H1 (cell line): ENCODE results near the gene KIZ.

ENCODE experiments used
- EP300 ChIP-seq, 2 experiments: IDR thresholded peaks; 1 replicate in 1 of 2; 2 replicates in 1 of 2; pipeline ENCODE4 v1.6.1; 2011 to 2012; ENCODE audit warnings: low read depth in 2 of 2, low read length in 2 of 2, mild to moderate bottlenecking in 2 of 2, borderline replicate concordance in 1 of 2, inconsistent platforms in 1 of 2, moderate library complexity in 1 of 2
- EZH2 ChIP-seq: fragments of 200-600 bp; sonication (generic); IDR thresholded peaks from 2 replicates; pipeline ENCODE4 v1.7.1; 2012; ENCODE audit warnings: low read depth, mild to moderate bottlenecking, moderate library complexity, low read length, inconsistent platforms; ENCODE audit not compliant: severe bottlenecking
- HDAC2 ChIP-seq, 2 experiments: fragments of 300-600 bp in 1 of 2; sonication (generic) in 1 of 2; IDR thresholded peaks; 2 replicates each; pipeline ENCODE4 v1.6.1; 2011 to 2012; ENCODE audit warnings: low read depth in 2 of 2, low read length in 2 of 2, mild to moderate bottlenecking in 2 of 2, moderate library complexity in 2 of 2, borderline replicate concordance in 1 of 2, inconsistent platforms in 1 of 2
- JUND ChIP-seq: IDR thresholded peaks from 2 replicates; pipeline ENCODE4 v1.6.1; 2011; ENCODE audit warnings: mild to moderate bottlenecking, improper control_type of control experiment, low read length
- KDM5A ChIP-seq: fragments of 200-600 bp; IDR thresholded peaks from 2 replicates; pipeline ENCODE4 v1.7.1; 2012; ENCODE audit warnings: mild to moderate bottlenecking, low read length, inconsistent platforms, mixed read lengths
- POLR2A ChIP-seq, 2 experiments: IDR thresholded peaks; 1 replicate in 1 of 2; 2 replicates in 1 of 2; pipeline ENCODE4 v1.6.1; 2011; ENCODE audit warnings: low read depth in 2 of 2, low read length in 2 of 2, mild to moderate bottlenecking in 2 of 2; ENCODE audit errors: control extremely low read depth in 1 of 2
- POLR2AphosphoS5 ChIP-seq: IDR thresholded peaks from 2 replicates; pipeline ENCODE4 v1.6.1; 2011; ENCODE audit warnings: low read depth, low read length
- RAD21 ChIP-seq, 2 experiments: IDR thresholded peaks in 1 of 2; conservative IDR thresholded peaks in 1 of 2; 2 replicates each; pipeline ENCODE4 v1.6.1; 2011; ENCODE audit warnings: low read depth in 2 of 2, low read length in 2 of 2, improper control_type of control experiment in 1 of 2, inconsistent platforms in 1 of 2, mild to moderate bottlenecking in 1 of 2, moderate library complexity in 1 of 2
- RNF2 ChIP-seq: fragments of 200-900, 300-1000 bp; sonication (generic); IDR thresholded peaks from 2 replicates; pipeline ENCODE4 v1.7.1; 2016; ENCODE audit warnings: borderline replicate concordance, low read depth, mild to moderate bottlenecking, antibody characterized with exemption, low read length; ENCODE audit not compliant: poor library complexity, severe bottlenecking; ENCODE audit errors: missing control alignments
- TAF1 ChIP-seq: IDR thresholded peaks from 2 replicates; pipeline ENCODE4 v1.6.1; 2011; ENCODE audit warnings: mild to moderate bottlenecking, low read depth, low read length
- TEAD4 ChIP-seq: IDR thresholded peaks from 2 replicates; pipeline ENCODE4 v1.6.1; 2012; ENCODE audit warnings: low read depth, low read length, inconsistent platforms, mixed read lengths
- ZNF274 ChIP-seq: IDR thresholded peaks from 2 replicates; pipeline ENCODE4 v1.7.0; 2012; ENCODE audit warnings: low read length, borderline replicate concordance; ENCODE audit errors: extremely low read depth
- TF ChIP-seq, protein P1 (sequence below), 3 experiments: IDR thresholded peaks; 1 replicate in 2 of 3; 2 replicates in 1 of 3; pipeline versions ENCODE4 v1.5.1 to v1.6.1; 2011; ENCODE audit warnings: low read length in 3 of 3, mild to moderate bottlenecking in 3 of 3, inconsistent platforms in 2 of 3, low read depth in 1 of 3, moderate library complexity in 1 of 3; ENCODE audit not compliant: insufficient read depth in 1 of 3; ENCODE audit errors: control extremely low read depth in 1 of 3

- no peak for TF ChIP-seq EZH2
- TF ChIP-seq TEAD4: no peak
- TF ChIP-seq JUND: no peak
- no peak for TF ChIP-seq RNF2
- no peak for TF ChIP-seq POLR2AphosphoS5
- TF ChIP-seq, protein P1, sequence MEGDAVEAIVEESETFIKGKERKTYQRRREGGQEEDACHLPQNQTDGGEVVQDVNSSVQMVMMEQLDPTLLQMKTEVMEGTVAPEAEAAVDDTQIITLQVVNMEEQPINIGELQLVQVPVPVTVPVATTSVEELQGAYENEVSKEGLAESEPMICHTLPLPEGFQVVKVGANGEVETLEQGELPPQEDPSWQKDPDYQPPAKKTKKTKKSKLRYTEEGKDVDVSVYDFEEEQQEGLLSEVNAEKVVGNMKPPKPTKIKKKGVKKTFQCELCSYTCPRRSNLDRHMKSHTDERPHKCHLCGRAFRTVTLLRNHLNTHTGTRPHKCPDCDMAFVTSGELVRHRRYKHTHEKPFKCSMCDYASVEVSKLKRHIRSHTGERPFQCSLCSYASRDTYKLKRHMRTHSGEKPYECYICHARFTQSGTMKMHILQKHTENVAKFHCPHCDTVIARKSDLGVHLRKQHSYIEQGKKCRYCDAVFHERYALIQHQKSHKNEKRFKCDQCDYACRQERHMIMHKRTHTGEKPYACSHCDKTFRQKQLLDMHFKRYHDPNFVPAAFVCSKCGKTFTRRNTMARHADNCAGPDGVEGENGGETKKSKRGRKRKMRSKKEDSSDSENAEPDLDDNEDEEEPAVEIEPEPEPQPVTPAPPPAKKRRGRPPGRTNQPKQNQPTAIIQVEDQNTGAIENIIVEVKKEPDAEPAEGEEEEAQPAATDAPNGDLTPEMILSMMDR (IDR thresholded peaks at IDR 0.05; ENCODE audit: control extremely low read depth in 1 of 3, insufficient read depth in 1 of 3, low read depth in 1 of 3, low read length in 3 of 3): no peak
- no peak for TF ChIP-seq KDM5A
- TF ChIP-seq ZNF274: no peak
- no peak for TF ChIP-seq POLR2A (IDR thresholded peaks at IDR 0.05; ENCODE audit: control extremely low read depth in 1 of 2, low read depth in 2 of 2, low read length in 2 of 2)
- TF ChIP-seq HDAC2 (IDR thresholded peaks at IDR 0.05; ENCODE audit: borderline replicate concordance in 1 of 2, low read depth in 2 of 2, low read length in 2 of 2): no peak
- no peak for TF ChIP-seq EP300 (IDR thresholded peaks at IDR 0.05; ENCODE audit: borderline replicate concordance in 1 of 2, low read depth in 2 of 2, low read length in 2 of 2)
- TF ChIP-seq RAD21 (IDR thresholded peaks at IDR 0.05 in 1 of 2, conservative IDR thresholded peaks at IDR 0.05 in 1 of 2; ENCODE audit: low read depth in 2 of 2, low read length in 2 of 2): no peak
- TF ChIP-seq TAF1: no peak
Observed at GRCh38 chr20:21092806-21093205, 33.1 kb upstream of the KIZ start.
